ENCODE data around the gene TMEM176A. TPM values are rescaled to one million over a fixed set of nuclear protein-coding genes. Genes with fewer than 3 reads are reported as not detected.

The TMEM176A gene
- total RNA-seq, 1 donor from 2014 or later: not detected

DNA sequence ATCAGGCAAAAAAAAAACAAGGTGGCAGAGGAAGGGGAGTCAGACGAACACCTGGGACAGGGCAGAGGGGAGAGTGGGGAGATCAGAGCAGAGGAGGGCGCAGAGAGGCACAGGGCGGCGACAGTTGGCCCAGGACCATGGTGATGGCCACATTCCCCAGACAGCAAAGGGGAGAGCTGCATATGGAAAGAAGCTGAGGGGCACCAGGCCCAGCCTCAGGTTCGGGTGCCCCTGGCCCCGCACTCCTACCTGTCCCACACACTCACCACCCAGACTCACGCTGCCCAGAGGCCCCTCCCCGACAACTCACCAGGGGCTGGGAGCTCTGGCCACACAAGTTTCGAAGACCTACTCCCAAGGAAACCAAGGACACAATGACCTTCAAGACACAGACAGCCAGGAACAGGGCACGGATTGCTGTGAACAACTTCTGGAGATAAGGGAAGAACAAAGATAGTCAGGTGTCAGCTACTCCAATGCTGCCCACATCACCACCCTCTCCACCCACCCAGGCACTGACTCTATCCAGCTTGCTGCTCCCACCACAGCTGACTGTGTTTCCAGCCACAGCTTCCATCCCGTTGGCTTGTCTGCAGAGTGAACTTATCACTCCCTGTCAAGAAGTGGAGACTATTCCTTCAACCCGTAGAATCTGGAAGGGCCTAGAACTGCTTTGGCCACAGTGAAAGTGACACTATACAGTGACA is 8.7 kb upstream of the TMEM176A start:
- CTCF ChIA-PET: no interaction called here

DNA sequence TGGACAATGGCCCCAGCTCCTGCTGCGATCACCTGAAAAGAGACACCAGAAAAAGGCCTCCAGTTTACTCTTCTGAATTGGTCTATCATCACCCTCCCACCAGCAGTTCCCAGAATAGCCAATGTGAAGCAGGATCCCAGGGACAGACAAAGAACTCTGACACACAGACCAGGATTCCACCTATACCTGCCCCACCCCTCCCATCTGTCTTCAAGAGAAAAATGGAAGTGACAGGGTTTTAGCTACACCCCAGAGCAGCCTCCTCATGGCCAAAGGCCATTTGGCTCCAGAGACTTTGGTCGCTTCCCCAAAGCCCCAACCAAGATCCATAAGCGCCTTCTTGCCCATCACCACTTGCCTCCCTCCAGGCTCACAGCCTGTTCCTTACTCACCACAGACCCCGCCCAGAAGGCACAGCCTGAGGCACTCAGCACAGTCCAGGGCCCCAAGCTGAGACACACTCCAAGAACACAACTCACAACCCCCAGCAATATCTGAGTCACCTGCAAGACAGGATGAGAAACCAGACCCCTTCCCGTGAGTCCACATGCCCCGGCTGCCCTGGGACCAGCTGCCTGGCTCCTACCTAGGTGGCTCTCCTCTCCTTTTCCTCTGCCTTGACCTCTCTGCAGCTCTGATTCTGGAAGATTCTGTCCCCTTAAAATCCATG is 6.9 kb upstream of the TMEM176A start:
- no peak for ATAC-seq (ENCODE audit: low read depth)
- Mint-ChIP-seq H3K9me3 (peaks cover 7% of the 10 kb centered on the region), H3K27me3 (peaks cover 18% of the 10 kb centered on the region), H3K27ac (no peak overlapping the region), H3K4me1 (no peaks in the 10 kb centered on the region), H3K4me3 (no peak overlapping the region), H3K36me3 (ENCODE audit: low read depth) (no peaks in the 10 kb centered on the region)
- ChIA-PET CTCF (no interaction called here), POLR2A (no interaction called here)
- no peak for TF ChIP-seq CTCF (IDR thresholded peaks at IDR 0.05)
- DNase-seq: no peak
- intact Hi-C loops (cut with micrococcal nuclease): no loop called here

More for the DNA sequence above, 8.7 kb upstream of the TMEM176A start:
- no peak overlapping the region for H3K27ac Mint-ChIP-seq
- no peaks in the 10 kb centered on the region for H3K36me3 Mint-ChIP-seq (ENCODE audit: low read depth)
- POLR2A ChIA-PET: no interaction called here
- no peak overlapping the region for H3K4me3 Mint-ChIP-seq
- DNase-seq (no peak), ATAC-seq (ENCODE audit: low read depth) (no peak)
- peaks cover 4% of the 10 kb centered on the region for H3K9me3 Mint-ChIP-seq
- H3K4me1 Mint-ChIP-seq: peaks cover 7% of the 10 kb centered on the region
- intact Hi-C loops (cut with micrococcal nuclease): no loop called here
- peaks cover 13% of the 10 kb centered on the region for H3K27me3 Mint-ChIP-seq
- TF ChIP-seq CTCF (IDR thresholded peaks at IDR 0.05): no peak

DNA sequence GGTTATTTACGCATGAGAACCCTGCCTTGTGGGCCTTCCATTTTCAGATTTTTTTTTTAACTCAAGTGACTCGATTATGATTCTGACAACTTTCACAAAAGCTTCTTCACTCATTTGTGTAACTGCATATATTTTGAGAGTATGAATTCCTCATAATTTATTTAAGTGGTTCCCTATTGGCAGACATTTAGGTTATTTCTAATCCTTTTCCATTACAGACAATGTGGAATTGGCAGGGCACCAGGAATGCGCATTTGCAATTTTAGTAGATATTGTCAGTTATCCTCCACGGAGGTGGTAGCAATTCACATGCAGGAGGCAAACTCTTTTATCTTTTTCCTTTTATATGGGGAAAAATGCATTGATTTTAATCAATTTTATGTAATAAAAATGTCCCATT is 2.9 kb upstream of the TMEM176A start:
- Mint-ChIP-seq H3K36me3 (ENCODE audit: low read depth) (no peaks in the 10 kb centered on the region), H3K4me1 (peaks cover 5% of the 10 kb centered on the region), H3K9me3 (peaks cover 10% of the 10 kb centered on the region), H3K27me3 (peaks cover 35% of the 10 kb centered on the region), H3K4me3 (no peak overlapping the region), H3K27ac (no peak overlapping the region)
- ATAC-seq (ENCODE audit: low read depth): no peak
- no peak for DNase-seq
- ChIA-PET CTCF (no interaction called here), POLR2A (no interaction called here)
- intact Hi-C loops (cut with micrococcal nuclease): no loop called here
- no peak for TF ChIP-seq CTCF (IDR thresholded peaks at IDR 0.05)

GRCh38 chr7:150799156-150799555 is 1.4 kb upstream of the TMEM176A start:
- POLR2A ChIA-PET: no interaction called here
- ATAC-seq (ENCODE audit: low read depth) (no peak), DNase-seq (no peak)
- CTCF ChIA-PET: no interaction called here
- H3K4me1 Mint-ChIP-seq: peaks cover 5% of the 10 kb centered on the region
- H3K9me3 Mint-ChIP-seq: peaks cover 10% of the 10 kb centered on the region
- TF ChIP-seq CTCF (IDR thresholded peaks at IDR 0.05): no peak
- no peak overlapping the region for H3K27ac Mint-ChIP-seq
- no peak overlapping the region for H3K4me3 Mint-ChIP-seq
- H3K27me3 Mint-ChIP-seq: peaks cover 40% of the 10 kb centered on the region
- H3K36me3 Mint-ChIP-seq (ENCODE audit: low read depth): no peaks in the 10 kb centered on the region
- intact Hi-C loops (cut with micrococcal nuclease): no loop called here

DNA sequence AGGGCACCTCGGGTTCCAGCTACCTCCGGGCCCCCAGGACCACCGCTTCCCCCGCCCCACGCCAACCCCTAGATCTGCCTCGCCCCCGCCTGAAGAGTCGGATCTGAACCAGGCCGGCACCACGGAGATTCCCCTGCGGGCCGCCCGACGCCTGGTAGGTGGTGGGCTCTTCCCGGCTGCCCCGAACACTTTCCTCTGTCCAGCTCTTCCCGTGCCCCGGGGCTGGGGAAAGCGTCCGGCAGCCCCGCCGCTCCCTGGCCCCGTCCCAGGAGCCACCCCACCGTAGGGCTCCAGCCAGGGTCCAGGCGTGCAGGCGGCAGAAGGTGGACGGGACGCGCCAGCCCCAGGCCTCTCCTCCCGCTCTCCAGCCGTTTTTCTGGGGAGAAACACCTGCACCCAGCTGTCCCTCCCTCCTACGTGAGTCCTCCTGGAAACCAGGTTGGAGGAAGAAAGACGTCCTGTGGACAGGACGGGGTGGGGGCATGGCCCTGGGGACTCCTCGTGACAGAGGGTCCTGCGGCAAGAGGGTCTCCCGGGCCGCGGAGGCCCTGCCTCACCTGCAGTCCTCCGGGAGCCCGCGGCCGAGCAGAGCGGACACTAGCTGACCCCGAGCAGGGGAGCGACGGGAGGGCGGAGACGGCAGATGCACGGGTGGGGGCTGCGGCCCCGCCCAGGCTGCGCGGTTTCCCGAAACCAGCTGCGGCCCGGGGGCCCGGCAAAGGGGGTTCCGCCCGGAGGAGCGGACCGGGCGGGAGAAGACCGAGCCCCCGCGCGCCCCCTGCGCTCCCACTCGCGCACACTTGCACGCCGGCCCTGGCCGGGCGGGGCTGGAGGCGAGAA is 608 bp upstream of the TMEM176A start, which contains the start of gene TMEM176B:
TMEM176B (minus strand) TSS at position 624 of the 840 bp plus-strand sequence. CDS start 3,795 bp downstream, outside the sequence.
- ATAC-seq (ENCODE audit: low read depth): no peak
- no peak for DNase-seq
- POLR2A ChIA-PET: no interaction called here
- Mint-ChIP-seq H3K36me3 (ENCODE audit: low read depth) (no peaks in the 10 kb centered on the region), H3K4me1 (peaks cover 5% of the 10 kb centered on the region), H3K9me3 (peaks cover 10% of the 10 kb centered on the region), H3K4me3 (no peak within 1 kb of the TSS), H3K27me3 (peaks cover 42% of the 10 kb centered on the region), H3K27ac (no peak within 1 kb of the TSS)
- TF ChIP-seq CTCF (IDR thresholded peaks at IDR 0.05): no peak
- CTCF ChIA-PET: no interaction called here
- intact Hi-C loops (cut with micrococcal nuclease): no loop called here
